Suppressor macrophage treated with lipopolysaccharide for 4 hours (primary cell): ENCODE results near the gene CUL3.

Source experiments
- DNase-seq: peaks from one replicate; pipeline ENCODE4 v3.0.0-alpha.2; 2020

The CUL3 gene

DNA sequence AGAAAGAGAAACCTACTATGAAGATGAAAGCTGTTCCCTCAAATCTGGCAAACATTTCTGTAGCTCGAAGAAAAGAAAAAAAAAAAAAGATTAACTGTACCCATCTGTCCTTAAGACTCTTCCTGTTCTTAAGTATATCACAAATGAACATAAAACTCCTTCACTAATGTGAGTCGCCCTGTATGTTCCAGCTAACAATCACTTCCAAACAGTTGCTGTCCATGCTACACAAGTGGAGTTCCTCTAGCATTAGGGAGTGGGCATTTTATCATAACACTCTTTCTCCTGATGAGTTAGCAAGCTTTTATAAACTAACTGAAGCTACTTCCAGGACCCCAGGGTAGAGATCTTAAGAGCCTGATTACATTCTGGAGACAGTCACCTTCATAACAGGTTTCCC, 5.8 kb downstream of the CUL3 start:
- DNase-seq = no peak

DNA sequence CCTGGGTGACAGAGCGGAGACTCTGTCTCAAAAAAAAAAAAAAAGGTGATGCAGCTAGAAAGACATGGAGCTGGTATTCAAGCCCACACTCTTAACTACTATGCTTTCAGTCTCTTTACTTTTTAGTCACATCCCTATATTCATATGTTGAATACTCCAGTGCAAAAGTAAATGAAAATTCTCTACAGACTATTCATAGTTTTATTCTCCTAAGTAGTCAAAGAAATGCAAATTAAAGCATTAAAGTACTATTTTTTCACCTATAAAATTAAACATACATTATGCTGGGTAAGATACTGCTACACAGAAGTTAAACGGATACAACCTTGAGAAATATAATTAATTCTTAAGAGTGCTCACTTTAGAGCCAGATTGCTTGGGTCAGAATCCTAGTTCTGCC, 7.6 kb downstream of the CUL3 start:
- DNase-seq = no peak

DNA sequence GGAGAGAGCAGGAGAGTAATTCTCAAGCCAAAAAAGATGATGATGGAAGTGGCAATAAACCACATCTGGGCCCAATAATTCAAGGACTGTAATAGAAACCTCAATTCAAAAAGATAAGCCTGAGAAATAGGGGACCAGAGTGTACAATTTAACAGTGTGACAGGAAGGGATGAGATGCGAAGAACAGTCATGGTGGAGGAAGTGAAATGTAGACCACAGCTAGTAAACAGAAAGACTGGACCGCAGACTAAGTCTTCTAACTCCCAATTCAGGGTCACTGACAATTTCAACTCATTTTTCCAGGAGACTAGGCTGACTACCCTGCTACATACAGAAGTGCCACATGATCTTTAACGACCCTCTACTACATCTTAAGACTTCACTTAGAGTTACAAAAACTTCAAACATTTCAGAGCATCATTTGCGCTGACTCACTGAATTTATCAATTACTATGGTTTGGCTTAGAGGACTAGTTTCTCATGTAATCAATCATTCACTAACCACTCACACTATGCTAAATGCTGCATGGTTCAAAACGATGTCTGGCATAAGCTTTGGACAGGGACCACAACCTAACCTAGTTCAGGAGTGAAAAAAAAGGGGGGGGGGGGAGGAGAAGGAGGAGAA, 9.0 kb downstream of the CUL3 start:
- DNase-seq = no peak

DNA sequence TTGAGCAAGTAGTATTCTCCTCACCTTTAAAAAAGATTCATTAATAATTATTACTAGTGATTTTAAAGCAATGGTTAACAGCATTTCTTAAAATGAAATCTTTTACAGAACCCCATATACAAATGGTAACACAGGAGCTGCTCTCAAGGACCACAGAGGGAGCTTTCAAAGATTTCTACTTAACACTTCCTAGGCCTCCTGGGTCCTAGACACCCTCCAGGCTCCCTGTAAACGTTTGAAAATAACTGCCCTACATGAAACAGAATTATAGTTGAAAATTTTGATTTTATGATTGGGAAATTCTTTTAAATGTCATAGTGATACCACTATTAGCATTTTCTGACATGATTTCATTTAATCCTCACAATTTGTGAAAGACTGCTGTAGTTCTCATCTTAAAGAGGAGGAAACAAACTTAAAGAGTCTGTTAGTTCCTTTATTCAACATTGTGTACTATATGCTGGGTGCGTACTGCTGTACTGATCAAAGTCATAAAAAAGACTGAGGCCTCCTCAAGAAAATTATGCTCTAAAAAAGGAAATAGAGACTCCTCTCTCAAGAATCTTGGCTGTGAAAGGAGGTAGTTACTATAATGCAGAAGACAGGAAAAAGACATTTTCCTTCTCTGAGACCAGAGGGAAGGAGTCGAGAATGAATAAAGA, 10.6 kb downstream of the CUL3 start:
- DNase-seq = no peak

DNA sequence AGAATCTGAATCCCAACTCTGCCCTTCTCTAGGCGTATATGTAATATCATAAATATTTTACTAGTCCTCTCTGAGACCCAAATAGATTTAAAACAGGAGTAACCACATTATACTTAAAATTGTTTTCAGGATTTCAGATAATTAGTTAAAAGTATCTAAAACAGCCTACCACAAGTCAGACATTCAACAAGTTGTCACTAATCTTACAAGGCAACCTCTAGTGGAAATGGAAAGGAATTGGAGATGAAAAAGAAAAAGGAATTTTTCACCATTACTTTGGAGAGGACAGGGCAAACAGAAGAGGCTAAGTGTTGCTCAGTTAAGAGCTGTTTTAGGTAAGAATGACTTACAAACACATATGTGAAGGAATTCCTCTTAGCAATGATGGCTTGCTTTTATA, 11.4 kb downstream of the CUL3 start:
- DNase-seq = no peak

DNA sequence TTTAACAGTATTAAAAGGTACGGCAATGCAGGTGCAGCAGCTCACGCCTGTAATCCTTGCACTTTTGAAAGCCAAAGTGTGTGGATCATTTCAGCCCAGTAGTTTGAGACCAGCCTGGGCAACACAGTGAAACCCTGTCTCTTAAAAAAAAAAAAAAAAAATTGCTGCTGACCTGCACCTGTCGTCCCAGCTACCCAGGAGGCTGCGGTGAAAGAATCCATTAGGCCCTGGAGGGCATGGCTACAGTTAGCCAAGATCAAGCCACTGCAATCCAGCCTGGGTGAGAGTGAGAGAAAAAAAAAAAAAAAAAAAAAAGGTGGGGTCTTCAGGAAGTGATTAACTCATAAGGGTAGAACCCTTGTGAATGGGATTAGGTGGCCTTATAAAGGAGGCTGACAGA, 12.8 kb downstream of the CUL3 start:
- DNase-seq = no peak

DNA sequence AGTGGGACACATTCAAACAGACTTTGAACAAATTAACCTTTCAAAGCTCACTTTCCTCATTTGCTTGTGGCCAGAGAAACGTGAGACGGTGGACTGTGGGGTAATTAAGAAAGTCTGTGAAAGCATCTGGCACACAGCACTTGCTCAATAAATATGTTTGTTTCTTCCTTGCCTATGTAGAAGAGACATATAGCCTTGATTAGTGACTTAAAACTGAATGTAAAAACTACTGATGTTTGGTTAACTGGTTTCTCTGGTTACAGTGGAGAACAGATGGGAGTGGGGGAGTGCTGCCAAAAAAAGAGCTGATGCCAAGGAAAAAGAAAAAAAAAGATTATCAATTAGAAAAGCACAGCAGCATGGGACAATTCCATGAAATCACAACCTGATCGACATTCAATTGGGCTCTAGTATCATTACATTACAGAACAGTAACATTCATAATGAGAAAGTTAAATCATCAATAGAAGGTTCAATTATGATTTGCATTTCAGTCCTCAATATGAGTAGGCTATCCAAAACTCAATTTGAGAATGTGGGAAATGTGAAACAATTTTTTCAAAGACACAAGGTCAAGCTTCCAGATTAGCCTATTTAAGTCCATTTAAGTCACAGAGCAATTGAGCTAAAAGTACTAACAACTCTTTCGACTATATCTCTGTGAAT, 14.7 kb downstream of the CUL3 start:
- DNase-seq = no peak

DNA sequence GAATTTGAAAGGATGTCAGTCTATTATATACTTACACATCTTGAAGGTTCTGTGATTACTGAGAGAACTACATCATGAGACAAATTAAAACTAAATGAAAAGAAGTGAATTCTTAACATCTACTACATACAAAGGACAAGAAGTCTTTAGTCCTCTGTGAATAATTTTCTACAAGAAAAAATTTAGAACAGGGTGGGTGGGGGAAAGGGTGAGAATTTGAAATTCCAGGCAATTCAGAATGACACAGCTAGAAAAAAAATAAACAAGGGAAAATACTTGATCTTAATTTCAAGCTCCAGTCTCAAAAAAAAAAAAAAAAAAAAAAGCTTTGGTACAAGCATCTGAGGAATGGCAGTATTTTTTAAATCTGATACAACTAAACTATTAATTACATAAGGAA, 15.5 kb downstream of the CUL3 start:
- no peak for DNase-seq

DNA sequence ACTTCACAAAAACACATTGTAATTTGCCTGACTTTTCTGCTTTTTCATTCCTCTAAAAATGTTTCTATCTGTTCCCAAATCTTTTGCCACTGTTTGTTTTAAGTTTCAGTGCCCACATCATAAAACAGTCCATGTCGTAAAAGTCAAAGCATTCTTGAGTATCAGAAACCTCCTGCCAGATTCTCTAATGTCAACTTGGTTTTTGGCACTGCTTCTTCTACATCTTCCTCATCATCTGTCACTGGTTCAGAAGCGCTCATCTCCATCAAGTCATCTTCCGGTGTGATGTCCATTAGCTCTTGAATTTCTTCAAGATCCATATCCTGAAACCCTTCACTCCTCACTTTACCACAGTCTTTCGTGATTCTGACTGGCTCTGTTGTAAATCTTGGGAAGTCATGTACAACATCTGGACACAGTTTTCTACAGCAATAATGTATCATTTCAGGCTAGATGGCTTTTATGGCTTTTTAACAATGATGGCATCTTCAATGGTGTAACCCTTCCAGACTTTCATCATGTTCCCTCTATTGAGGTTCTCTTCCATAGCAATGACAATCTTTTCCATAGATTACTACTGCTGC, 19.6 kb downstream of the CUL3 start:
- no peak for DNase-seq

DNA sequence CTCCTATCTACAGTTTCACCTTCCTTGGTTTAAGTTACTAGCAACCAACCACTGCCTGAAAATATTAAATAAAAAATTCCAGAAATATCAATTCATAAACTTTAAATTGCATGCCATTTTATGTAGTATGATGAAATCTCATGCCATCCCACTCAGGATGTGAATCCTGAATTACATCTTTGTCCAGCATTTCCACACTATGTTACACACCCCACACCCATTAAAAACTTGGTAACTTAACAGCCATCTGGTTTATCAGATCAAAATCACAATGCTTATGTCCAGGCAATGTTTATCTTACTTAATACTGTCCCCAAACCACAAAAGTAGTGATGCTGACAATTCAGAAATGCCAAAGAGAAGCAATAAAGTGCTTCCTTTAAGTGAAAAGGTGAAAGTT, 21.6 kb downstream of the CUL3 start:
- DNase-seq = no peak

DNA sequence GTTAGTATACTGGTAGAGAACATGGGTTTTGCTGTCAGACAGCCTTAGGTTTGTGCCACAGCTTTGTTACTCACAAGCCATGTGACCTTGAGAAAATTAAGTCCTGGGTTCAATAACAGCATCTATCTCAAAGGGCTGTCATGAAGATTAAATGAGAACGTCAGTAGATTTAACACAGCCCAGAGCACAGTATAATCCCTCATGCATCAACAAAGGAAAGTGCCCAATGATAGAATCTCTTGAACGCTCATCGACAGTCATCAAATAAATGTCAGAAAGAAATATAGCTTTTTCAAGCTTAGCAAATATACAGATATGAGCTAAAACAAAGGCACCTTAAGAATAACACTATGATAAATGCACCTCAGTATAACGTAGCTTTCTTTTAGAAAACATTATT, 22.3 kb downstream of the CUL3 start:
- DNase-seq = no peak

DNA sequence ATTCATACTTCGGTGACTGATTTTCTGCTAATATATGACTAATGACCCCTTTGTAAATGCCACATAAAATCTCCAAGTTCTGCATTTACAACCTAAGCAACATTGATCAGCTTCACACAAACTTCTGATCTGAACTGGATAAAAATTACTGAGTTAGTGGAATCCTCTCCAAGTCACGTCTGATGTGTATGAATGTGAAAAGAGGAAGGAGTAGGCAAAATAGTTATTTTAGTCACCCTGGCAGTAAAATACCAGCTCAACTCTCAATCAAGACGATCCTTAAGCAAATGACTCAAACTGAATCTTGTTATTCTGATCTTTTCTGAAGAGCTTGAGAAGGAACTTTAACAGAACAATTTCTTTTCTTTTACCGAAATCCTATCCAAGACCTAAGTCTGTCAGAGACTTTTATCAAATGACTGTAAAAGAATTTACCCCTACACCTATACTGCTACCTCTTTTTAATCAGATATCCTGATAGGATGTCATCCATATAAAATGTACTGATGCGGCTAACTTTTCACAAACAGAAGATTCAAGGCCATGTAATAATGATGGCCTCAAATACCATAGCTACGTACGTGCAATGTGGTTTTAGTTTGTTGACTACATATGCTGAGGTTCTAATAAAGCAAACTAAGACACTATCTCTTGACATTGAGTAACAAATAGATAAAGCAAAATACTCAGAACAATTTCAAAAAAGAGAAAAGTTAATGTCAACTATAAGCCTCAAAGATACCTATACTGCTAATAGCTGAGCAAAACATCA, 23.7 kb downstream of the CUL3 start:
- peak; percentile 72 for DNase-seq

DNA sequence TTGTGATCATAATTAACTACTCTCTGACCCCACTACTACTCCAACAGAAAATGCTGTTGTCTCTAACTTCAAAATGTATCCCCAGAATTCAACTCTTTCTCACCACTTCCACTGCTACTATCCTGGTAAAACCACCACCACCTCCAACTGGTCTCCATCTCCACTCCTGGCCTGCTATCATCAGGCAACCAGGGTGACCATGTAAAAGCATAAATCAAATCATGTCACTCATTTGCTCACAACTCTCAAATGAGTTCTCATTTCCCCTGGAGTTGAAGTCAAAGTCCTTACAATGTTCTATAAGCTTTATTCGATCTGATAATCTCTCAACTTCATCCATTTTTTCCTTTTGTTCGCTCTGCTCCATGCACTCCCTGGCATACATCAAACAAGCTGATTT, 24.6 kb downstream of the CUL3 start:
- no peak for DNase-seq

DNA sequence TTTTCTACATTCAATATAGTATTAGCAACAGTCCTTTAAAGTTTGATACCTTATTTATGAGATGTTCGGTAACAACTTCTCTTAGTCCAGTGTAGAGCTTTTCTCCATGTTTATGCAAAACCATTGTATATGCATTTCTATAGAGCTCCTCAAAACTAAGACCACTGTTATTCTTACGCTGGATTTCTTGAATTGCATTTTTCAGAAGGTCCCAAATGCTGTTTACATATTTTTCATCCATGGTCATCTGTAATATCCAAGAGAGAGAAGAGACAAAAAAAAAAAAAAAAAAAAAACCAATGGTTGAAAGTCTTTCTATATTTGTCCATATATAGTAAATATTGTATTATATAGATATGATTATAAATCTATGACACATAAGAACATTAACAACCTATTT, 27.6 kb downstream of the CUL3 start:
- DNase-seq = no peak

DNA sequence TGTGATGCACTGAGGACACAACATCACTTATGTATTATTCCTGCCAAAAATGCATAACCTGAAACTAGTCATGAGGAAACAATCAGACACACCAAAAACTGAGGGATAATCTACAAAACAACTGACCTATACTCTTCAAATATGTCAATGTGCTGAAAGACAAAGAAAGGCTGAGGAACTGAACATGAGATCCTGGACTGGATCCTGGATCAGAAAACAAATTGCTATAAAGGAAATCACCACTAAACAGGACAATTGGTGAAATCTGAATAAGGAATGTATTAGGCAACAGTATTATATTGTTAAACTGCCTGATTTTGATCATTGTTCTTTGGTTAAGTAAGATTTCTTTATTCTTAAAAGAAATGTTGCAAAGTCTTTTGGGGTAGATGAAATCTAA, 28.8 kb downstream of the CUL3 start:
- no peak for DNase-seq

DNA sequence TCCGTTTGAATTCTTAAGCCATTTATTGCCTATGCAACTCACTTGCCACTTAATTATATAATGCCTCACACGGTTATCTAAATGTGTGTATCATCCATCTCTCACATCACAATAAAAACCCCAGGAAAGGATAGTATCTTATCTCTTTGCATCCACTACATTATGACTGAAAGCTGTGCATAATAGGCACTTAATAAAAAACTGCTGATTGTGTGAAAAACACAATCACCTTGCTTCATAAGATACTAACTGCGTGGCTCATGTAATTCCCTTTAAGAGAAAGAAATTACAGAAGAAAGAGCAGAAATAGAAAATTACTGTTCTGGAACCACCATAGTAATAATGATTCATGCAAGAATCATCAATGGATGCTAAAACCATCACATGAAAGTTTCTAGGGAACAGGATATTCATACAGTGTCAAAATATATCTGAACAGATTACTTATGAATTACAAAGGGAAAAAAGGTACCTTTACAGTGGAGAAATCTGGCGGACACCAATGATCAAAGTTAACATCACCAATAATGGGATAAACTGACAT, 29.3 kb downstream of the CUL3 start:
- no peak for DNase-seq

DNA sequence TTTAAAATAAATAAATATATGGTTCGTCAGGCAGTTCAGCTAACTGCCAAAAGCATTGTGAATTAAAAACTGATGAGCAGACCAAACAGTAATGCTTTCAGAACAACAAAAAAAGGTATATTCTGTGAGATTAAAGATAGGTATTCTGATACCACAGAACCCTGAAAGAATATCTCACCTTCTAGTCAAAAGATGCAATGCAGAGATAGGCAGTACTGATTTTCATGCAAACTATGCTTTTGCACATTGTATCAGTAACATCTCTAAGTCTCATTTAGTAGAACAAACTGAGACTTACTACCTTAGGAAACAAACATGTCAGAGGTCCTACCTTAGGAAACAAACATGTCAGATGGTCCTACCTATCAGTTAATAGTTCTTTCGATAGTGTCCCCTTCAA, 32.4 kb downstream of the CUL3 start:
- no peak for DNase-seq

DNA sequence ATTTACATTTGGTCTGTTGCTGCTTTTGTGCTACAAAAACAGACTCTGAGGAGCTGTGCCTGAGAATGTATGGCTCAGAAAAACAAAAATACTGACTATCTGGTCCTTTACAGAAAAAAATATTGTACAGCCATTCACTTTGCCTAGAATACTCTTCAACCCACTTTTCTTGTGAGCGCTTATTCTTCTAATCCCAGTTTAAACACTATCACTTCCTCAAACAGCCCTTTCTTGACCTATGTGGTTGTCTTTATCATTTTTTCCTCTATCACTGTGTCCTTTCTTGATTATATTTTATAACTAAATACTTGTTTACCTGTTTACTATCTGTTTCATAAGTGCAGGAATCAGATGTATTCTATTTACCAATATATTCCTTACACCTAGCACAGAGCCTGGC, 33.5 kb downstream of the CUL3 start:
- no peak for DNase-seq

DNA sequence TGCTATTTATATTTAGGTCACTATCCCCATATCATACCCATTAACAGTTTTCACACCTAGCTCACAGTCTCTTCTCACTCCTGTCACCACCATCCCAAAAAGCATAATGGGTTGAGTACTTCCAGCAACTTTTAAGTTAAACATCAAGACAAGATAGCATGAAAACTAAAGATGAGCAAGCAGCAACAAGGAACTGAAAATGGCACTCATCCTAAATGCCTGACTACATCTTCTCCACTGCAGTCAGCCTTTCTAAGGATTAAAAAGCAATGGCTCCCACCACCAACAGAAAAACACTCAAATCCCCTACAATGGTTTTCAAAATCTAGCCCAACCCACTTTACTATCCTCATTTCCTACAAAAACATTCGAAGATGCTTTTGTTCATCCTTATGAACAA, 38.2 kb downstream of the CUL3 start:
- no peak for DNase-seq

DNA sequence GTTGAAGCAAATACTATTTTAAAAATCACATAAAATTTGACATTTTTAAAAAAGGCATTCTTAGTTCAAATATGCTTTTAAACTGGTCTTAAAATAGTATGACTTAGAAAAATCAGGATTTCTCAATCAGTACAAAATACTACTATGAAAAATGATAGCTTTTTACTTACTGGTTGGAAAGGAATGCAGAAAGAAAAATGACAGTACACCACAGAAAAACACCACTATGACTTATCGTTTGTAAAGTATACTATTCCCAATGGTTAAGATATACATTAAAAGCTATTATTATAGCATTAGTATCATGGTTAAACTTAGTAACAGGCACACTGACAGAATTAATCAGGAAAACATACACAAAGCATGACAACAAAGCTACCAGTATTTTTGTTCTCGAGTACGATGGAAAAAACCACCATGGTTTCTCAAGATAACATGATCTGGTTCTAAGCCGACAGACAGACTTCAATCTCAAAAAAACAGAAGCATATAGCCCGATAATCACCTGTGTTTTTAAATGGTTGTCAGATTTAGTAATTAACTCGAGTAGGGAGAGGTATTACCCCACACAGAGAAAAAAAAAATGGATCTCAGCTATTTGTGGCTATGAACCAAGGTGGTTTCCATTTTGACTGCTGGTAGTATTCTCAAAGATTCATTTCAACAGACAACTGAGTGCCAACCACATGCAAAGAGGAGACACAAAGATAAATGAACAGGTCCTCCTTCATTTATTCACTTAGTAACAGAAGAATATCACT, 39.1 kb downstream of the CUL3 start:
- no peak for DNase-seq

DNA sequence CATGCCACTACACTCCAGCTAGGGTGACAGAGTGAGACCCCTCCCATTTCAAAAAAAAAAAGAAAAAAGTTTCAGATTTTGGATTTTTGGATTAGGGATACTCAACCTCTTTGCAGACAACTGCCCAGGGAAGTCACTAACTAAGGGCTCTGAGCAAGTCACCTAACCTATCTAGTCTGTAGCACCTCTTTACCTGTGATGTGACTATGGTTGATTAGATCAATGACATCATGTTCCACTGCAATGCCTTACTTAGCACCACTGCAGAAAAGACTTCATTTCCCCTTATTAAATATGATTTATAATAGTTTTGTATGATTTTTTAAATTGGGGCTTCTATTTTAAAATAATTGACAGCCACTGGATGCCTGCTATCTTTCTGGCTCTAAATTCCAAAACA, 41.2 kb downstream of the CUL3 start:
- no peak for DNase-seq

DNA sequence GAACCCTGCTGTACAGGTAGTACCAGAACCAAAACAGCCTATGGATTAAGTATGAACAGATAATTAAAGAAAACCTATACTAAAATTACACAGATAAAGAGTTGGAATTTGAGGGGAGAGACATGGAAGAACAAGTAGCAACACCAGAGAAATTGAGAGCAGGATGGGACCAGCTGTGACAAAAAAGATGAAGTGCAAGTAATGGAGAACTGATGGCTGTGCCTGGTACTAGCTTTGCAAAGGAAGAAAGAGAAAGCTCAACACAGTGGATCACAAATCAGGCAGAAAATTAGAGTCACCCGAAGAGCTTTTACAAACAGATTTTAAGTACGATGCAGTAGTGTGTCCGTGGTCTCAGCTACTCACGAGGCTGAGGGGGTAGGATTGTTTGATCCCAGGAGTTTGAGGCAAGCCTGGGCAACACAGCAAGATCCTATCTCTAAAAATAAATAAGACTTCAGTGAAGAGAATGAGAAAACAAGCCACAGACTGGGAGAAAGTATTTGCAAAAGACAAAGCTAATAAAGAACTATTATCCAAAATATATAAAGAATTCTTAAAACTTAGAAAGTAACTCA, 46.5 kb downstream of the CUL3 start:
- DNase-seq = no peak
